TTC549 (cell line): ENCODE measurements around the gene P4HA2.

Experiments
- FAIRE-seq: peaks from 2 replicates; lab custom pipeline; 2012; peaks lifted over from hg19 to GRCh38; lab: Jason Lieb, UNC

P4HA2 gene

DNA sequence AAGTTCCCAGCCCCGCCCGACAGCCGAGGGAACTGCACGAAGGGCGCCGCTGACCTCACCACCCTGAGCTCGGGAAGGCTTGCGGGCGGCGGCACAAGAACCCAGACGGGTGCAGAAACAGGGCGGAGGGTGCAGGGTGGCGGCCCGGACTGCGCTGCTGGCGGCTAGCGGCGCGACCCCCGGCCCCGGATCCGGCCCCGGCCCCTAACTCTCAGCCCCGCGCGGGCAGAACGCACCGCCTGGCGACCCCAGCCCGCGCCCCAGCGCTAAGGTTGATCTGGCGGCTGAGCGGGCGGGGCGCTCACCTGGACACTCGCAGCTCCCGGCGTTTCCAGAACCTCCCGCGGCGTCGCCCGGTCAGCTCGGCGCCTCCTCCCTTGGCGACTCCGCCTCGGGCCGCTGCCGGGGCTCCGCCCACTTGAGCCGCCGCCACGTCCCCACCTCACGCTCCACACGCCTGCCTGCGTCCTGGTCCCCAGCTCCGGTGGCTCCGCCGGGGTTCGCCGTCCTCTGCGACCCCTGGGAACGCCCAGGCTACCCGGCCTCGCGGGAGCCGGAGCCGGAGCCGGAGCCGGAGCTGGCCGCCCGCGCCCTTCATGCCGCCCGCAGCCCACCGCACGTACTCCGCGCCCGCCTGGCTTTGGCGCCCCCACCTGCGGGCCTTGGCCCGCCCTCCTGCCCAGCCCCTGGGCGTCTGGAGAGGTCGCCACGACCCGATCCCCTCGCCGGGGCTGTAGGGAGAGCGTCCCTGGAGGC lies at the start of gene P4HA2:
P4HA2 (minus strand) TSS at position 369 of the 756 bp plus-strand sequence. CDS start 9,227 bp downstream, outside the sequence.
- FAIRE-seq, result no peak

- FAIRE-seq, result no peak
These were observed 49.6 kb upstream of the P4HA2 start for GRCh38 chr5:132277256-132277655.

GRCh38 chr5:132275367-132276220 lies 47.9 kb upstream of the P4HA2 start:
- FAIRE-seq, result no peak

- no peak for FAIRE-seq
These were observed 46.6 kb upstream of the P4HA2 start for GRCh38 chr5:132274050-132274792.

DNA sequence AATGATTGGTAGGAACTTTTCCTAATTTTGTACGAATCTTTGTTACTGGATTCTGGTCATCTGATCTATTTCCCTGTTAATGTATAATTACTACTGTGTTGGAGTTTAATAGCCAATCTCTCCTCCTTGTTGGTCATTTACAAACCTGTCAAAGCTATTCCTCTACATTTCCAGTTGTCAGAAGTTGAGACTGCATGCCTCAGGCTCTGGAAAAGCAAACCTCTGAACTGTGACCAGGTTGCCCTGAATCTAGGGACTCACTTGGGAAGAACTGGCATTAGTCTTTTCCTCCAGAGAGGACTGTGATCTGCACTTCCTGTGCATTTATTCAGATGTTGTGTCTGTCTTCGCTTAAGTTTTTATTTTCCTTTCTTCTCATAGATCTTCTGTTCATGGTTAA lies 46.0 kb upstream of the P4HA2 start:
- FAIRE-seq, result no peak

DNA sequence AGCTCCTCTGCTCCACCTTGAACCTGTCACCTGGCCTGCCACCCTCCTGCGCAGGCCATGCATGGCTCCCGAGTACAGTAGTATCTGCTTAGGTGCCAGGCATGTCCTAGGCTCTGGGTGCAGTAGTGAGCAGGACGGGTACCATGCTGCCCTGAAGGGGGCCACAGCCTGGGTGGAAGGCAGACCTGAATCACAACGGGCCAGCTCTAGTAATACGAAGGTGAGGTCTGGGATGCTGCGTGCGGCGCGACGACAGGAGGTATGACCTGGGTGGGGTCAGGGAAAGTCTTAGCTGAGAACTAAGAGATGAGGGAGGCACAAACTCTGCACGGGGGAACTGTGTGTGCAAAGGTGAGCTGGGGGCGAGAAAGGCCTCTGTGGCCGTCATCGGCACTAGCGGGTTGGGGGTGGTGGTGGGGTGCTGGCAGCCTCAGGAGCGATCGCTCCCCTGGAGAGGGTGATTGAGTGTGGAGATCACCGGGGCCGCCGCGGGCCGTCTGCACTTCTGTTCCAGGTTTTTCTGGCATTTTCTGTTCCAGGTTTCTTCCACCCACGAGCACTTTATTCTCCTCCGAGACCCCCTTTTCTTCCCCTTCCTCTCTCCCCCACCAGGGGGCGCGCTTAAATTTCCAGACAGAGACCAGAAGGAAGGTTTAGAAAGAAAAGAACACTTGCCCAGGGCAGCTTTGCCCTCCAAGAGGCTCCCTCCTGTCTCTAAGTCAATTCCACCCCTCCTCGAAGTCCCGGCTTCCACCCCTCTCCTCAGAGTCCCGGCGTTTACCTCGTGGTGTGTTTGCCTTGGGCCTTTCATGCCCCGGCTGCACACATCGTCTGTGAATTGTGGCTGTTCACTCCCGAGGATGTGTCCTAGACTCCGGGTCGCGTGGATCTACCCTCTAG lies 44.9 kb upstream of the P4HA2 start:
- FAIRE-seq, result no peak

DNA sequence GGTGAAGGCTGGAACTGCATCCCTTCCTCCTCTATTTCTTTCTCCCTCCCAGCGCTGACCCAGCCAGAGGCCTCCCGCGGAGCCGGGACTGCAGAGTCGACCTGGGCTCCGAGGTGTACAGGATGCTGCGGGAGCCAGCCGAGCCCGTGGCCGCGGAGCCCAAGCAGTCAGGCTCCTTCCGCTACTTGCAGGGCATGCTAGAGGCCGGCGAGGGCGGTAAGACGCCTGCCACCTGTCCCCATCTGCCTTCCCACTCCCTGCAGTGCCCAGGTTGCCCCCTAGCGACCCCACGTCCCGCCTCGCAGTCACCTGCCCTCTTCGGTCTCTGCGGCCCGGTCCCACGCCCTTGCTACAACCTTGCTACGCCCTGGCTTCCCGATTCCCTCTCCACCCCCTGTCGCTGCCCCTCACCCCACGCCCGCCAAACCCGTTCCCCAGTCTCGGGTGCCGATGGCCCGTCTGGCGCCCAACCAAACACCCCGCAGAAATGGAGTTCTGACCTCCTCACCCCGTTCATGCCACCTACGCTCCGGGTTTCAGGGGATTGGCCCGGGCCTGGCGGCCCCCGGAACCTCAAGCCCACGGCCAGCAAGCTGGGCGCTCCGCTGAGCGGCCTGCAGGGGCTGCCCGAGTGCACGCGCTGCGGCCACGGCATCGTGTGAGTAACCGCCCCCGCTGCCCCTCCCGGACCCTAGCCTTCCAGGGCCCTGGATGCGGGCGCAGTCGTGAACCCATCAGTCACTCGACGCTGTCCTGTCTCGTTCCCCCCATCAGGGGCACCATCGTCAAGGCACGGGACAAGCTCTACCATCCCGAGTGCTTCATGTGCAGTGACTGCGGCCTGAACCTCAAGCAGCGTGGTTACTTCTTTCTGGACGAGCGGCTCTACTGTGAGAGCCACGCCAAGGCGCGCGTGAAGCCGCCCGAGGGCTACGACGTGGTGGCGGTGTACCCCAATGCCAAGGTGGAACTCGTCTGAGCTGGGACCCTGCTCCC lies 43.9 kb upstream of the P4HA2 start:
- FAIRE-seq, result no peak

- FAIRE-seq, result no peak
These were observed 43.1 kb upstream of the P4HA2 start for GRCh38 chr5:132270706-132271105.

- no peak for FAIRE-seq
These were observed 42.6 kb upstream of the P4HA2 start for GRCh38 chr5:132270335-132270665.

- no peak for FAIRE-seq
These were observed 42.1 kb upstream of the P4HA2 start for GRCh38 chr5:132269635-132270334.

GRCh38 chr5:132268769-132269551 lies 41.3 kb upstream of the P4HA2 start:
- FAIRE-seq, result no peak

DNA sequence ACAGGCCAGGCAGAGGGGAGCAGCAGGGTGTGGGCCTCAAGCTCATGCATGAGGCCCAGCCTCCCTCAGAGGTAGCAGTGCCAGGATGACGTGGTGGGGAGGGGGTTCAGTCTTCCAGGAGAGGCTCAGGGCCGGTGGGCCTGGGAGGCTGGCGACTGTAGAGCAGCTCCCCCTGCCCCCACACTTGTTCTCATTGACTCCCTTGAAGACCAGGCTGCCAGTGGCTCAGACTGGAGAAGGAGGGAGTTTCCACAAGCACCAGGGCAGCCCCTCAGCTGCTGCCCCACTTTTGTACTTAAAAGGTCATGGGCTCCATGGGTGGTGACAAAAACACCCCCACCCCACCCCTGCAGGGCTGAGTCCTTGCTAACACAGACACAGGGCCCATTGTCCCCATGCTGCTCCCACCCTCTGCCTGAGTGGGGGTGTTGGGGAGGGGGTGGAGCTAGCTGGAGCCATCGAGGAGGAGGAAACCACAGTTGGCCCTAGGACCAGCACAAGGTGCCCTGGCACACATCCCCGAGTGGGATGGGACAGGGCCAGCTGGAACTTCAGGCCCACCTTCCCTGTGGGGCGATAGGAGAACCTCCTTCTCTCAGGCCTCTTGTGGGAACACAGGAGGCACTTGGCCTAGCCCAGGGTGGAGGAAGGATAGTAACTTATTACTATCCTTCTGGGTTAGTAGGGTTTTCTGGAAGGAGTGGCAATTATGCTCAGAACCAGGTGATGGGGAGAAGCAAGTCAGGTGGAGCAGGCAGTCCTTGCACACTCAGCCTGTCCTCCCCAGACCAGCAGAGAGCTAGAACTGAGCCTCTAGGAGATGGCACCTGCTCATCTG lies 40.5 kb upstream of the P4HA2 start:
- no peak for FAIRE-seq

DNA sequence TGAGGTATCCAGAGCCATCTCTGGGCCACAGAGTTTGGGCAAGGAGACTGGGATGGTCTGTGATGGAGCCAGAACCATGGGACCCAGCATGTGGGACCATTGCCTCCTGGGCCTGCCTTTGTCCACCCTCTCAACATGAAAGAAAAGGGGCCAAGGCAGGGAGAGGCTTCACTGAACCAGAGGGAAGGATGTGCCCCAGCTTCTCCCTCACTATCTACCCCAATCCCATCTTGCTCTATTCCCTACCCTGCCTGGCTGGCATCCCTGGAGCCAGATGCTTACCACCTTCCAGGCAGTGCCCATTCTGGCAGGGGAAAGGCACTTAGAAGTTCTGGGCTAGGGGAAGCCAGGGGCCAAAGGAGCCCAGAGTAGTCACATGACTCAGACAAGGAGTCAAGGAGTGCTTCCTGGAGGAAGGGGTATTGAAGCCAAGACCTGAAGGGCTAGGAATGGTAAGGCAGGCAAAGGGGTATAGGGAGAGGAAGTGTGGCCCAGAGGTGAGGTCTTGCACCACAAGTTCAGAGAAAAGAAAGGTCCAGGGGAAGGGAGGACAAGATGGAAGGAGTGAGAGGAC lies 39.6 kb upstream of the P4HA2 start:
- FAIRE-seq, result no peak

DNA sequence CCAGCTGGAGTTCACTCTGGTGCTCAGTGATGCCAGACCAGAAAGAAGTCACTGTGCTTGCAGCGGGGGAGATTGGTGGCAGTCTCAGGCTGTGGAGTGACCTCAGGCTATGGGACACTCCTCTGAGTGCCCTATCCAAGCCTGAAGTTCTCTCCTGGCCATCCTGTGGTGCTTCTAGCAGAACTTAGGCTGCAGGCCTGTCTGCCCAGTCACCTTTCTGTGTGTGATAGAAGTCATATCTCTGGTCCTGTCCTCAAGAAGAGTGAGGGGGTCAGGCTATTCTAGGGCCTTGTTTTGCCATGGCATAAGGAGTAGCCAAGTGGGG lies 39.1 kb upstream of the P4HA2 start:
- FAIRE-seq, result no peak

DNA sequence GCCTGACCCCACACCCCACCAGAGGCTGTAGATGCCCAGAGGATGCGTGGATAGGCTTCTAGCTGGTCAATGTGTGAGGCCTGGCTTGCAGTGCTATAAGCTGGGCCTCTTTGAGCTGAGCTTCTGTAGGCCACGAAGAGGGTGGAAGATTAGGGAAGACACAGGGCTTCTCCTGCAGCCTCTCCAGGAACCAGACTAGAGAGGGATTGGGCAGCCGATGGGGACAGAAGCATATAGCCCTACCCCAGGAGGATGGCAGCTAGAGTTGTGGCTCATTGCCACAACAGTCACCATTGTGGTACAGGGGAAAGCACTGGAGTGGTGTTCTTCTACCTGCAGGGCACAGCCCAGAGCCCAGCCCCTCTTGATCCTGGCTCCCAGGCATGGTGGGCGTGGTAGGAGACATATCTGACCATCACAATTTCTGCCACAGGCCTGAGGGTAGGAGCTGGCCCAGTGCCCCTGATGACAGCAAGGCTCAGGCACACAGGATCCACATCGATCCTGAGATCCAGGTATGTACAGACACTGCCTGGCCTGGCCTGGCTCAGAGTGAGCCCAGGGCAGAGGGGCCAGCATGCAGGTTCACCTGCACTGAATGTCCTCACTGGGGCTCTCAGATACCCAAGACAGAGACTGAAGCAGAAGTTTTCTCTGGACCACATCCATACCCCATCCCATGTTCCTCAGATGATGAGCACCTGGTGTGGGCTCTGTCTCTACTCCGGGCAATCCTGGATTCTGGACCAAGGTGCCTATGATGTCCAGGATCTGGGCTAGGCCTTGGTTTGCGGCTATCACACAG lies 38.6 kb upstream of the P4HA2 start:
- no peak for FAIRE-seq

- FAIRE-seq, result no peak
These were observed 37.8 kb upstream of the P4HA2 start for GRCh38 chr5:132265336-132266030.
